GM18517 (cell line): ENCODE results near the gene GPC1.
"Not testable (repeated sequence)": the region's sequence is repeated elsewhere in the genome, so short reads cannot be mapped to it uniquely, and the experiment has no call there.

Source experiments
- ATAC-seq: cut with Tn5 transposase; IDR thresholded peaks from one replicate; pipeline ENCODE4 v1.9.1; 2021; ENCODE audit warnings: mild to moderate bottlenecking, moderate library complexity; ENCODE audit not compliant: unreplicated experiment

Gene GPC1

DNA sequence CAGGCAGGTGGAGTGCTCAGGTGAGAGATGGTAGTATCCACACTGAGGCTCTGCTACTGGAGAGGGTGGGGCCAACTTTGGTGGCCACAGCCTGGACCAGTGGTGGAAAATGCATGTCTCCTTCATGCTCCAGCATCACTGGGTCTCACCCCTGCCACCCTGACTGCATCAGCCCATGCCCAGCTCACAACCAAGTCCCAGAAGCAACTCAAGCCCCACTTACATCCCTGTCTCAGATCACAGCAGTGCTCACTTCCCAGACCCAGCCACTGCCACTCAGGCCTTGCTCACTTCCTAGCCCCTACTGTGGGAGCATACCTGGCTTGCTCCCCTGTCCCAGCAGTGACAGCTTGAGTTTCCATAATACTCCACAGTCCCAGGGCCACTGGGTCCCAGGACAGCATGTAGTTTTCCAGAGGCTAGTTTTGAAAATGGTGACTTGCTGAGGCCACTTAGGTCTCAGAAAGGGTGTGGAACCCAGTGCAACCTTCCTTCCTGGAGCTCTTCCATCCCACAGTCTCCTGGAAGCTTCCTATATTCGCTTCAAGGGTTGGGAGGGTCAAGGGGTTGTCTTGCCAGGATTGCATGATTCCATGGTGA lies 58.8 kb downstream of the GPC1 start:
- no peak for ATAC-seq

DNA sequence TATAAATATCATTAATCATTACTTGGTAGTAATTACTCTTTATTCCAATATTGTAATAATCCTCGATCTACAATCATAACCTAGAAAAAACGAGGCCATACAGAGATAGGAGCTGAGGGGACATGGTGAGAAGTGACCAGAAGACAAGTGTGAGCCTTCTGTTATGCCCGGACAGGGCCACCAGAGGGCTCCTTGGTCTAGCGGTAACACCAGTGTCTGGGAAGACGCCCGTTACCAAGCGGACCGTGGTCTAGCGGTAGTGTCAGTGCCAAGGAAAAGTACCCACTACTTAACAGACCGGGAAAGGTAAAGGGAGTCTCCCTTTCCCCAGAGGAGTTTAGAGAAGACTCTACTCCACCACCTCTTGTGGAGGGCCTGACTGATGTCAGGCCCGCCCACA lies 59.5 kb downstream of the GPC1 start:
- ATAC-seq = not testable (repeated sequence)

DNA sequence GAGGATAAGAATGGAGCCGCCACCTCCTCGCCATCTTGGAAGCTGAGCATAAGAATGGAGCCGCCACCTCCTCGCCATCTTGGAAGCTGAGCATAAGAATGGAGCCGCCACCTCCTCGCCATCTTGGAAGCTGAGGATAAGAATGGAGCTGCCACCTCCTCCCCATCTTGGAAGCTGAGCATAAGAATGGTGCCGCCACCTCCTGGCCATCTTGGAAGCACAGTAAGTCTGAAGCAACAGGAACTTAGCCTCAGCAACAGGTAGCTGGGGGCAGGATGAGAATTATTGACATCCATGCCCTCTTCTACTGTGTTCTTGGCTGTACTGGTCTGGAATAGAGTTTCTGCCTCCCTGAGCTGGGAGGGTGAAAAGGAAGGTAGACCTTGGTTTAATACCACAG lies 61.6 kb downstream of the GPC1 start:
- not testable (repeated sequence) for ATAC-seq

DNA sequence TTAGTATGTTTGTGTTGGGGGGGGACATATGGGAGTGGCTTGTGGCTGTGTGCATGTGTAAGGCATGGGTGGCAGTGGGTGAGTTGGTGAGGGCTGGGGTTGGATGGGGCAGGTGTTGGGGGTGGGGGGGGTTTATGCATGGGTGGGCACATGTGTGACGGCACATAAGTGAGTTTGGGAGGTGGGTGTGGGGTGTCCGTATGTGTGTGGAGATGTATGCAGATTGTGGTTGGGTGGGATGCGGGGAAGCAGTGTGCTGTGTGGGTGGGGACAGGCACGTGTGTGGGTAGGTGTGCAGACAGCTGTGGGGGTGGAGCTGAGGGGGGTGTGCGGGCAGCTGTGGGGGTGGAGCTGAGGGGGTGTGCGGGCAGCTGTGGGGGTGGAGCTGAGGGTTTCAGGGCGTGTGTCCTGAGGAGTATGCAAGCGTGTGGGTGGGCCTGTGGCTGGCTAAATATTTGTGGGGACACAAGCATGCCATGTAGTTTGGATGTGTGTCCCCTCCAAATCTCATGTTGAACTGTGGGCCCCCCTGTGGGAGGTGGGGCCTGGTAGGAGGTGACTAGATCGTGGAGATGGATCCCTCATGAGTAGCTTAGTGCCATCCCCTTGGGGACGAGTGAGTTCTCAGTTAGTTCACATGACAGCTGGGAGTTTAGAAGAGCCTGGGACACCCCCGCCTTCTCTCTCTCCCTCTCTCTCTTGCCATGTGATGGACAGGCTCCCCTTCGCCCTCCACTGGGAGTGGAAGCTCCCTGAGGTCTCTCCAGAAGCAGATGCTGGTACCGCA lies 62.9 kb downstream of the GPC1 start:
- no peak for ATAC-seq

DNA sequence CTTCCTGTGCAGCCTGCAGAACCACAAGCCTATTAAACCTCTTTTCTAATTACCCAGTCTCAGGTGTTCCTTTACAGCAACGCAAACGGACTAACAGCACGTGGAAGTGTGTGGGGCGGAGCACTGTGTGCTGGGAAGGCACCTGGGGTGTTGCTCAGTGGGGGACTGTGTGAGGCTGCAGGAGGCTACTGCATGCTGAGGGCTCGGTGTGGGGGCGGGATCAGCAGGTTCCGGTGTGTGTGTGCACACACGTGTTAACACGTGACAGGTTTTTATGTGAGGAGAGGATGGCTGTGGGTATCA lies 63.4 kb downstream of the GPC1 start:
- no peak for ATAC-seq

DNA sequence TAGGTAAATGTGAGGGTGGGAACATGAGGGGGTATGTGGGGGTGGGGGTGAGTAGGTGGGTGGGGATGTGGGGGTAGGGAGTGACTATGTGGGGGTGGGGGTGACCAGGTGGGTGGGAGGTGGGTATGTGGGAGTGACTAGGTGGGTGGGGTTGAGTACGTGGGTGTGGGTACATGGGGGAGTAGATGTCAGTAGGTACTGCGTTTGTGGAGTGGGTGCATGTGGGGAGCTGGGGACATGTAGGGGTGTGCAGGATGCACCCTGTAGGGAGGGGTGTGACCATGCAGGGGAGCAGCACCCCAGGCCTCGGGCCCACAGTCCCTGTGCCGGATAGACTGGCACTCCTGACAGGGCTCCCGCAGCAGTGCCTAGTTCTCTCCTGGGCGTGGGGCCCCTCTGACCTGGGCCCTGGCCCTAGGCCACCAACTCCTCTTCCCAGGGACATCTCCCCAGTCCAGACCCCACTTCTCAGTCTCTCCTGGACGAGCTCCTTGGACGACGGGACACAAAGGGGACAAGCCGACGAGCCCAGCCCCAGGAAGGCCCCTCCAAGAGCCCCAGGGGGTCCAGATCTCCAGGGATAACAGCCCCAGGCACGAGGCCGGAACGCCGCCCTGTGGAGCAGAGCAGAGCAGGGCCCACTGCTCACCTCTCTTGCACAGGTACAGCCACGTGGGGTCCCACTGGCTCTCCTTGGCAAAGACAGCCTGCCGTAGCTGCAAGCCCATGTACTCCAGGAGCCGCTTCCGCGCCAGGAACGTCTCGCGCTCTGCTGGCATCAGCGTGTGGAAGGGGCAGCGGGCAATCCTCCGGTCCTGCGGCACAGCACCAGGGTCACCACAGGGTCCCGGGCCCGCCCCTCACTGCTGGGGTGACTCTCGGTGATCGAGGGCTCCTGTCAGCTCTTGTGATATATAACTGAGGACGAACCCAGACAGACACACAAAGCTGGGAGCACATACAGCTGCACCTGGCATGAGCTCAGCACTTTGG lies 64.1 kb downstream of the GPC1 start:
- ATAC-seq = no peak

DNA sequence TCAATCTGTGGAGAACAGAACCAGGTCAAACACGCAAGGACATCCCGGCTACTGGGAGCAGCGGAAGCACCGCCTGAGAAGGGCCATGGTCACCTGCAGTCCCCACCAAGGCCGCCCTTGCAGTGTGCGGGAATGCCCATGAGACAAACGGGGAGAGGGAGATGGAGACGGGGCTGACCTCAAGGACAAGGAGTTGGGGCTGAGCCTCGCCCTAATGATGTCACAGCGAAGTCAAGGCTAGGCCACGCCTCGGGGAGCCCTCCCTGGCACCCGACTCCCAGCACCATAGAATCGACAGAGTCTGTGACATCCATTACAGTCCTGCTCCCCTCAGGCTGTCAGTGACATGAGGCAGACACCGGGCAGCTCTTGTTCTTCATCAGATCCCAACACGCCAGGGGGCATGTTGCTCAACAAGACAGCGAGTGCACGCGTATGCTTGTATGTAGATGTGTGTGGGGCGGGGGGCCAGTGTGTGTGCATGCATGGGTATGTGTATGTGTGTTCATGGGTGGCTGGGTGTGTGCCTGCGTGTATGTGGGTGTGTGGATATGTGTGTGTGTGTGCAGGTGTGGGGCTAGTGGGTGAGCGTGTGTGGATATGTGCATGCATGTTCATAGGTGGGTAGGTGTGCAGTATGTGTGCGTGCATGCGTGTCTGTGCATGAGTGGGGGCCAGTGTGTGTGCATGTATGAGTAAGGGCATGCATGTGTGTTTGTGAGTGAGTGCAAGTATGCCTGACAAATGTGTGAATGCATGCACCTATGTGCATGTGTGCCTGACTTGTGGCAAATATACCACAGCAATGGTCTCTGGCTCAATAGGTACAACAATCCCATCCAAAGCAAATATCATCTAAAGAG lies 65.3 kb downstream of the GPC1 start:
- ATAC-seq = no peak

DNA sequence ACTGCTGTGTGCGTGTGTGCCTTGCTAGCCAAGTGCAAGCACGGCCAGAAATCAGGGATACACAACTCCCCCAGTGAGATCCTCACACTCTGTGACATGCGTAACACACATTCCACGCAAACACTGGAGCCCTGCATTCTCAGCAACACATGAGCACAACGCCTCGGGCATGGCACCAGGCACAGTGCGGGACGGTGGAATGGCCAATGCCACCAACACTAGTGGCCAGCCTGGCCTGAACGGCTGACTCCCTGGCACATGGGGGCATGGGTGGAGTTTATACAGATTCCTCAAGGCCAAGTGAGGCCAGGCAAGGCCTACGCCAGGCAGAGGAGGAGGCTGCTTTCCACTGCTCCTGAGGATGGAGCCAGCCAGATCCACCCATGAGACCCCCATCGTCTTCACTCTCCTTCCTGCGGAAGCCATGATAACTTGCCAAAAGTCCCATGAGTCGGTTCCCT lies 66.1 kb downstream of the GPC1 start:
- ATAC-seq = no peak

DNA sequence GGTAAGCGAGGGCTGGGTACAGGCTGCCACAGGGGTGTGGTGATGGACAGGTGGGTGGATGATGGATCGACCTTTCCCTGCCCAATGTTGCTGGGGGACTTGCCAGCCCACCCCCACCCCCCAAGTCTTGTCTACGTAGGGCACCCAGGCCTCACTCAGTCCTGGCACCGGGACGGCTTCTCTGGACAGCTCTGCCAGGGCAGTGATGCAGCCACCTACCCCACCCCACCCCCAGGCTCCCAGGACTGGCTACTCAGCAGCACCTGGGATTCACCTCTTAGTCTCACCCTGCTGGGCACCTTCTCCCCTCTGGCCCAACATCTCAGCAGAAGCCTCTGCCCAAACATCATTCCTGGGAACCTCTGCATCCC lies 66.6 kb downstream of the GPC1 start:
- ATAC-seq = no peak

DNA sequence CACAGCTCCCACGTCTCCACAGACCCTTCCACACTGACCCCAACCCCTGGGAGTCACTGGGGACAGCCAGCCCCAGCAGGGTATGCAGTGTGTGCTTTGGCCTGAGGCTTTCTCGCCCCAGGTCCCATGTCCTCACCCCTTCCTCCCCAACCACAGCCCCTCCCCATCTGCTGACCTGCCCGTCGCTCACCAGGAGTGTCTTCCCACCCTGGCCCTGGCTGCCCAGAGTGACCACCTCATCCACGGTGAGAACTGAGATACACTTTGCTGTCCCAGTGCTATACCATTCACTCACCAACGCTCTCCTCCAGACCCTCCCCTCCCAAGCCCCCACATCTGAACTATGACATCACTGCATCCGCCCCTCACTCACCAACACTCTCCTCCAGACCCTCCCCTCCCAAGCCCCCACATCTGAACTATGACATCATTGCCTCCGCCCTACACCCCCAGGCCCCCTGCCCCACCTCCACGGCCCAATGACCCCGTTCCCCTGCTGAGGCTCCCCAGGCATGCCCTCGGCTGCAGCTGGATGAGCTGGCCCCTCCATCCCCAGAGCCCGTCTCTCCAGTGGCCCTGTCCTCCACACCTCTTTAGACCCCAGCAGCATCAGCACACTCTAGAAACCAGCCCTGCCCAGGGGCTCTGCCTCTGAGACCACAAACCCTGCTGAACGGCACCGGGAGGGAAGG lies 67.1 kb downstream of the GPC1 start:
- ATAC-seq = no peak

DNA sequence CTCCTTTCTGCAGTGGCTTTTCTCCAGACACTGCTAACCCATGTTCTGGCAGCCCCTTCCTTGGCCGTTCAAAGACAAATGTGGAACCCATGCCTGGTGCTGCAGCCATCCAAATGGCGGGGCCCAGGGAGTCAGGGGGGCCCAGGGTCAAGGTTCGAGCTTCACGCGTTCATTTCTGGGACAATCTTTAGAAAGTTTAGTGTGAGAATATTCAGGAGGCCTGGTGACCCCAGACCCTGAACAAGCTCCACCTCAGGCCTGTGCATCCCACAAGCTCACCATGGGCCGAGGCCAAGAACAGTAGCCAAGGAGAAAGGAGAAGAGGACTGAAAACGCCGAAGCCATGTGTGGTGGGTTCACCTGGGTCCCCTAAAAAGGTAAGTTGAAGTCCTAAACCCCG lies 67.9 kb downstream of the GPC1 start:
- no peak for ATAC-seq

DNA sequence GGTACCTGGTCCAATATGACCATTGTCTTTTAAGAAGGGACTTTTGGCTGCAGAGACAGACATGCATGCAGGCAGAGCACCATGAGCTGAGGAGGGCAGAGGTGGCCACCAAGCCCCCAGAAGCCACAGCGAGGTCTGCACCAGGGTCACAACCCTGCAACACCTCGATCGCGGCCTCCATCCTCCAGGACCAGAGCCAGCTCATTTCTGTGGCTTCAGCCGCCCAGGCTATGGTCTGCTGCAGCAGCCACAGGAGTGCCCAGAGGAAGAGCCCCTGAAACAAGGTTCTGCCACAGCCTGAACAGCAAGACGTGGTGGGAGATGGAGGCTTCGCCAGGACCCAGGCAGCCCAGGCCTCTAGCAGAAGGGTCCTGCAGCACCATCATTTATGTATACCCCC lies 68.4 kb downstream of the GPC1 start:
- no peak for ATAC-seq

DNA sequence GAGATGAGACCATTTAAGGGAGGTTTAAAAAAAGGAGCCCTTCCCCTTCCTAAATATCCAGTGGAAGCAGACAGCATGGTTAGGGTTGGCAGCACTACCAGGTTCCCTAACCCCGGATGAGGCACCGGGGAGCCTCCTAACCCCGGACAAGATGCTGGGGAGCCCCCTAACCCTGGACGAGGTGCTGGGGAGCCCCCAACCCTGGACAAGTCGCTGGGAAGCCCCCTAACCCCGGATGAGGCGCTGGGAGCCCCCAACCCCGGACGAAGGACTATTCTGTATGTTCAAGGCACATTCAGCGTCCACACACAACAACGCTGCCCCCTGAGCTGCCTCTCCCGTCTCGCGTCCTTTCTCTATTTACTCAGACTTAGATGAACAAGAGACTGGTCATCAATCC lies 70.4 kb downstream of the GPC1 start:
- no peak for ATAC-seq

DNA sequence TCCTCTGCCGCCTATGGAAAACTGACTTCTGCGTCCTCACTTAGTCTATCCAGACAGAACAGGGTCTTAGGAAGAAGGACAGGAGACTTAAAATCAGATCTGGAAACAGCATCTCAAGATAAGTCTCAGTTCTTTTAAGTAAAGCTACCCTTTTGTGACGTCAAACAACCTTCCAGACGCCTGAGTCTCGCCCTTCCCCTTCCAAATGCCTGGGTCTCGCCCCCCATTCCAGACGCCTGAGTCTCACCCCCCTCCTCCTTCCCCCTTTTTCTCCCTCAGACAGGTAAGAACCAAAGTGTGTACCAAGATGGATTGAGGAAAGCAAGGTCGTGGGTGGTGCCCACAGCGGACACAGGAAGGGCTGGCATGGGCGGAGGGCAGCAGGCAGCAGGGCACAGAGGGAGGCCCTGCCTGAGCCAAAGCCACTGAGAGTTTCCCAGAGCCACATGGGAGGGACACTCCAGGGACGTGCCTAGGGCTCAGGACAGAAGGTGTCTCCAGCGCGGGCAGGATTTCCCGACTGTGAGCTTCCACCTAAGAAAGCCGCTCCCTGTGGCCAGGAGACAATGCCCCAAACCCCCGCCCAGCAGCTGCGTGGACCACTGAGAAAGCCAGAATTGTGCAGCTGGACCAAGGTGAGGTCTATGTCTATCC lies 71.1 kb downstream of the GPC1 start:
- ATAC-seq = no peak

DNA sequence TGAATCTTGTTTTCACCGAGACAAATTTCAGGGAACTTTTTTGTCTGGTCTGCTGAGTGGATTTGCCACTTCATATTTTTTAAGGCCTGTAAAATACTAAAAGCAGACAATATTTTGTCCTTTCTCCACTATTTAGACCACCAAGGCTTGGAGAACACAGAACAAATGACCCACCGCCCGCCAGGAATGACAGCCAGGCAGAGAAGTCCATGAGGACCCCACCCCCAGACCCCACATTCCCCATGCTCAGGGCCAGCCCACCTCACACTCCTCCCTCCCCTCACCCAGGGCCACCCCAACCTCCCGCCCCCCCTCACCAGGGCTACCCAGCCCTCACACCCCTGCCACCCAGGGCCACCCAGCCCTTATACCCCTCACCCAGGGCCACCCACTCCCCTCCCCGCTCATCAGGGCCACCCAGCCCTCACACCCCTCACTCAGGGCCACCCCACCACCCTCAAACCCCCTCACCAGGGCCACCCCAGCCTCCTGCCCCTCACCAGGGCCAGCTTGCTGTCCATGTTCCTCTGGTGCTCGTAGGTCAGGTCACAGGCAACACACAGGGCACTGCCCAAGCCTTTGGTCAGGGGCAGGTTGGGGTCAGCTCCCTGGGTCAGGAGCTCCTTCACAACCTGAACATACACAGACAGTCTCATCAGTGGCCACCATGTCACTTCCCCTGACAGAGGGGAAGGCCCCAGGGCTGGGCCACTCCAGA lies 71.8 kb downstream of the GPC1 start:
- no peak for ATAC-seq

DNA sequence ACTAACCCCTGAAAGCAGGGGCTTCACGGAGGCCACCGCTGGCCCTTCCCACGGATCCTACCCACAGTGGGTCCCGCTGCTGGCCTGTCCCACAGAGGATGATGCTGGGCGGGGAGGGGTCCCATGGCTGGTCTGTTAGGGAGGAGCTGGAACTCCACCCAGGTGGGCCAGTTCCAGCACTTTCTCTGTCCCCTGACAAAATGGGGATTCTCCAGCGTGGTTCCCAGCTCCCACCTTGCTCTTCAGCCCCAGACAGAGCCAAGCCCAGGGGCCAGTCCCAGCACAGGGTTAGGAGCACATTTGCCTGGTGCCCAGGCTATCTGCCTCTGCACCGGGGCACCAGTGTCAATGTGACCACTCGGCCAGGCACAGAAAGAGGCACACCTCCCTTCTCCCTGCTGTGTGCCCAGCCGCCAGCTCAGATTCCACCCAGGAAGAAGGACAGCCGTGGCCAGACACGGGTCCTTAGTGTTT lies 72.4 kb downstream of the GPC1 start:
- ATAC-seq = no peak

DNA sequence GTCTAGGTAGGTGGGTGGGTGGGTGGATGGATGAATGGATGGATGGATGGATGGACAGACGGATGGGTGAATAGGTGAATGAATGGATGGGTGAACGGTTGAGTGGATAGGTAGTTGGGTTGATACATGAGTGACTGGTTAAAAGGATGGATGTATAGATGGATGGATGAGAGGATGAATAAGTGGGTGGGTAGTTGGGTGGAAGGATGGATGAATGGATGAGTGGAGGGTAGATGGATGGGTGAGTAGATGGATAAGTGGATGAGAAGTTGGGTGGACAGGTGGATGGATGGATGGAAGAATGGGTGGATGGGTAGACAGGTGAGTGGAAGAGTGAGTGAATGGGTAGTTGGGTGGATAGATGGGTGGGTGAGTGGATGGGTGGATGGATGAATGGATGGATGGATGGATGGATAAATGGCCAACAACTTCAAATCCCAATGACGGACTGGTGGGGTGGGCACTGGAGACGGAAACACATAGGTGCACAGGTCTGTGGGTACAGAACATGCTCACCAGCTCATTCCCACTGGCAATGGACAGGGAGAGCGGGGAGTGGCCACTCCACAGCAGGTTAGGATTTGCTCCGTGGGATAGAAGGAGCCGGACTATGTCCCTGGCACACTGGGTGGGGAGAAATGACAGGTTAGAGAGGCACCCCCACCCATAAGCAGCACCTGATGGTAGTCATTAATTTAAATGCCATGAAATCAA lies 73.5 kb downstream of the GPC1 start:
- ATAC-seq = no peak
